Adrenal gland (tissue), 12 donors: Measurements from ENCODE around the gene MOK. TPM values are rescaled to one million over a fixed set of nuclear protein-coding genes. Genes with fewer than 3 reads are reported as not detected.

ENCODE experiments used
- DNase-seq, 7 donors: peaks; one replicate each; pipeline ENCODE4 v3.0.0-alpha.2; 2019 to 2020
- H3K27ac ChIP-seq, 5 donors: fragments of 200-600 bp; sonication (generic) in 4 of 5; 1 replicate in 3 of 5; 2 replicates in 2 of 5; pipeline versions ENCODE4 v1.5.1 to v1.8.0; 2016 to 2020; ENCODE audit warnings: mild to moderate bottlenecking in 1 of 5
- H3K27me3 ChIP-seq: fragments of 200-600 bp; 2 replicates; pipeline ENCODE4 v1.8.0; 2021
- H3K36me3 ChIP-seq, 2 donors: fragments of 200-600 bp; replicated peaks in 1 of 2; 1 replicate in 1 of 2; 2 replicates in 1 of 2; pipeline versions ENCODE4 v1.5.1 to v1.8.0; 2018 to 2022
- H3K4me1 ChIP-seq, 2 donors: fragments of 200-600 bp; replicated peaks in 1 of 2; 1 replicate in 1 of 2; 2 replicates in 1 of 2; pipeline versions ENCODE4 v1.5.1 to v1.8.0; 2018 to 2021
- H3K4me3 ChIP-seq, 4 donors: fragments of 200-600 bp; sonication (generic) in 3 of 4; one replicate each; pipeline ENCODE4 v1.5.1; 2016 to 2018
- H3K9me3 ChIP-seq, 3 donors: fragments of 200-600 bp; sonication (generic) in 1 of 3; replicated peaks in 1 of 3; 1 replicate in 2 of 3; 2 replicates in 1 of 3; pipeline versions ENCODE4 v1.5.1 to v1.8.0; 2016 to 2021
- POLR2A ChIP-seq, 2 donors: fragments of 450-650 bp; IDR thresholded peaks; one replicate each; pipeline ENCODE4 v1.6.1; 2017; ENCODE audit warnings: antibody characterized with exemption in 2 of 2, mild to moderate bottlenecking in 2 of 2, moderate library complexity in 1 of 2
- WGBS, 4 donors: extraction: QIAGEN DNeasy Blood & Tissue Kit in 2 of 4; methylation state at CpG; one replicate each; pipeline versions ENCODE4 v1.1.5 to v1.1.7; 2013 to 2017; 5-methylcytosine and 5-hydroxymethylcytosine counted together
- intact Hi-C, 2 donors: fragments of 100-400 bp; cut with DNase I; formaldehyde crosslinking; loops; one replicate each; pipeline versions ENCODE4 v1.14.1 to v1.15.0; 2022 to 2023
- polyA plus RNA-seq, 3 donors: library from polyadenylated mRNA; stranded (reverse); fragments of 200-250 nt in 2 of 3; fragments of 350-450 nt in 1 of 3; fragmentation: Illumina TruSeq in 1 of 3; extraction: RNeasy Lipid Tissue Mini Kit (QIAGEN cat#74804) in 1 of 3; gene quantifications; one replicate each; pipeline ENCODE4 v1.2.3, GENCODE V29; 2013 to 2014
- total RNA-seq, 9 donors: library from RNA; depleted of rRNA in 4 of 9; stranded (reverse); fragments of >200 nt in 4 of 9; fragments of 120-200 nt in 1 of 9; fragmentation: NEBNext Ultra II Directional in 1 of 9; extraction: Animal tissue kit (Norgen Biotek cat#: 25700) in 1 of 9; gene quantifications; one replicate each; pipeline versions ENCODE4 v1.1.0 to v1.2.4, GENCODE V29; 2013 to 2023
- TF ChIP-seq, protein P1 (sequence below), 6 experiments: fragments of 450-650 bp in 4 of 6; fragments of 200-600 bp in 2 of 6; sonication (generic) in 1 of 6; IDR thresholded peaks; 1 replicate in 5 of 6; 2 replicates in 1 of 6; pipeline versions ENCODE4 v1.5.1 to v1.8.0; 2016 to 2021; ENCODE audit warnings: antibody characterized with exemption in 6 of 6, mild to moderate bottlenecking in 2 of 6, moderate library complexity in 1 of 6
- donor health status: healthy with polysubstance abuse.
- donor health status: Bipolar disorder and iron deficiency.
- donor health status: DM: yes; HTN: yes; CAD: no.
- donor health status: DM: no; HTN: no; CAD: no.
- donor health status: DM: no; HTN: no; CAD: no.
- donor health status: DM: yes; HTN: yes; CAD: no.

Gene MOK
- total and polyA plus RNA-seq, 12 donors = 10.1 to 54.4 (median 16.4) TPM

DNA sequence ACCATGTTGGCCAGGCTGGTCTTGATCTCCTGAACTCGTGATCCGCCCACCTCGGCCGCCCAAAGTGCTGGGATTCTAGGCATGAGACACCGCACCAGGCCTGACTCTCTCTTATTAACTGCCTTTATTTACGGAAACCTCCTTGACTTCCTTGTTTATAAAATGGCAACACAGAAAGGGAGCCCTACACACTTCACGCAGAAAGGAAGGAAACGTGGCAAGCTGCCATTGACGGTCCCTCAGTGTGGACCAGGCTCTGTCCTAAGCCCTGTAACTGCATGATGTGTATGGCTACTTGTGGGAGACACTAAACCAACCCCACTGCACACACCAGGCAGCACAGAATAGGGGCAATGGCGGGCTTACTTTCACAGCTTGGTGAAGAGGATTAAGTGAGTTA is 46.1 kb upstream of the MOK start:
- no peaks in the 10 kb centered on the region for H3K4me1 ChIP-seq
- WGBS, 4 donors = 80 to 83% (median 82%) methylated on average over 8 to 10 of the region's 10 CpGs
- no peaks in the 10 kb centered on the region for H3K9me3 ChIP-seq
- intact Hi-C loops = no loop called here
- peaks cover 0 to 73% of the 10 kb centered on the region in 2 donors for H3K36me3 ChIP-seq
- no peaks in the 10 kb centered on the region for H3K27me3 ChIP-seq
- TF ChIP-seq POLR2A (IDR thresholded peaks at IDR 0.05) = no peak
- TF ChIP-seq, protein P1, sequence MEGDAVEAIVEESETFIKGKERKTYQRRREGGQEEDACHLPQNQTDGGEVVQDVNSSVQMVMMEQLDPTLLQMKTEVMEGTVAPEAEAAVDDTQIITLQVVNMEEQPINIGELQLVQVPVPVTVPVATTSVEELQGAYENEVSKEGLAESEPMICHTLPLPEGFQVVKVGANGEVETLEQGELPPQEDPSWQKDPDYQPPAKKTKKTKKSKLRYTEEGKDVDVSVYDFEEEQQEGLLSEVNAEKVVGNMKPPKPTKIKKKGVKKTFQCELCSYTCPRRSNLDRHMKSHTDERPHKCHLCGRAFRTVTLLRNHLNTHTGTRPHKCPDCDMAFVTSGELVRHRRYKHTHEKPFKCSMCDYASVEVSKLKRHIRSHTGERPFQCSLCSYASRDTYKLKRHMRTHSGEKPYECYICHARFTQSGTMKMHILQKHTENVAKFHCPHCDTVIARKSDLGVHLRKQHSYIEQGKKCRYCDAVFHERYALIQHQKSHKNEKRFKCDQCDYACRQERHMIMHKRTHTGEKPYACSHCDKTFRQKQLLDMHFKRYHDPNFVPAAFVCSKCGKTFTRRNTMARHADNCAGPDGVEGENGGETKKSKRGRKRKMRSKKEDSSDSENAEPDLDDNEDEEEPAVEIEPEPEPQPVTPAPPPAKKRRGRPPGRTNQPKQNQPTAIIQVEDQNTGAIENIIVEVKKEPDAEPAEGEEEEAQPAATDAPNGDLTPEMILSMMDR (IDR thresholded peaks at IDR 0.05) = no peak
- peak overlapping the region in 2 of 5 donors; percentile 41 to 68 for H3K27ac ChIP-seq
- no peak overlapping the region for H3K4me3 ChIP-seq
- DNase-seq = peak in 4 of 7 donors; percentile 23 to 60 (median 30)

DNA sequence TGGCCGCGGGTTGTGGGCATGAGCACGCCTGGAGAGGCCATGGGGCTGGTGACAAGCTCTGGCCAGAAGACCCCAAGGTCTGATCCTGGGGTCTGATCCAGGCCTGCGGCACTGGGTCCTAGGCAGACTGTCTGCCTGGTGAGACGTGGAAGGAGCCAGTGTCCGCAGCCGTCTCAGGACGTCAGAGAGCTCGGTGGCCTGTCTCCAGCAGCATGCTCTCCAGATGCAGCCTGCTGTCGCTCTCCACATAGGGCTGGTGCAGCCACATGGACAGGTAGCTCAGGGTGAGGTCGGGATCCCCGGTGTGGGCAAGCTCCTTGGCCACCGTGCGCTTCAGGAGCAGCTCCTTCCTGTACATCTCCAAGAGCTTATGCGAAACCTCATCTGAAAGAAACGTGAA is 43.4 kb upstream of the MOK start:
- Histone ChIP-seq H3K4me1 (no peaks in the 10 kb centered on the region), H3K36me3 (peaks cover 0 to 66% of the 10 kb centered on the region in 2 donors), H3K27ac (no peak overlapping the region), H3K27me3 (no peaks in the 10 kb centered on the region), H3K9me3 (no peaks in the 10 kb centered on the region), H3K4me3 (no peak overlapping the region)
- no peak for TF ChIP-seq POLR2A (IDR thresholded peaks at IDR 0.05)
- TF ChIP-seq, protein P1 (IDR thresholded peaks at IDR 0.05) = no peak
- intact Hi-C loops = no loop called here
- DNase-seq = no peak
- 89 to 93% (median 92%) methylated on average over 10 to 16 of the region's 16 CpGs for WGBS, 4 donors

DNA sequence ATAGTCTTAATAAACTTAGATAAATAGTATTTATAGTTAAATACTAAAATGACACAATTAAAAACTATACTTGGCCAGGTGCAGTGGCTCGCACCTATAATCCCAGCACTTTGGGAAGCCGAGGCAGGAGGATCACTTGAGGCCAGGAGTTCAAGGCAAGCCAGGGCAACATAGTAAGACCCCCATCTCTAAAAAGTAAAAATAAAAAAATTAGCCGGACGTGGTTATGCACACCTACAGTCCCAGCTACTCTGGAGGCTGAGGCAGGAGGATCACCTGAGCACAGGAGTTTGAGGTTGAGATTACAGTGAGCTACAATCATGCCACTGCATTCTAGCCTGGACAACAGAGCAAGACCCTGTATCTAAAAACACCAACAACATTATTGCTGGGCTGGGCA is 41.7 kb upstream of the MOK start:
- peaks cover 0 to 69% of the 10 kb centered on the region in 2 donors for H3K36me3 ChIP-seq

DNA sequence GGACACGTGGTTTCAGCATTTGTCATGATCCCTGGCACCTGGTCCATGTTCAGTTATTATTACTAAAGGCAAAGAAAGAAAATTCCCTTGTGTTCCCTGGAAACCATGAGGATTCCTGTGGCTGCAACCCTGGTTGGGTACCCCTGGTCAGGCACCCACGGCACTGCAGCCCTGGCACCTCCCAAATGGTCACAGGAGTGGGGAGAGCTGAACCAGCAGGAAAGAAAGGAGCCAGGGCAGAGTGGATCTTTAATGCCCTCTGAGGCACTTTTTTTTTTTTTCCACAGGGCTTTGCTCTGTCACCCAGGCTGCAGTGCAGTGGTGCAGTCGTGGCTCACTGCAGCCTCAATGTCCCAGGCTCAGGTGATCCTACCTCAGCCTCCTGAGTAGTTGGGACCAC is 40.3 kb upstream of the MOK start:
- intact Hi-C loops = no loop called here

More for the DNA sequence above, 41.7 kb upstream of the MOK start:
- no peak overlapping the region for H3K4me3 ChIP-seq
- no peak for DNase-seq
- TF ChIP-seq, protein P1 (IDR thresholded peaks at IDR 0.05) = no peak
- TF ChIP-seq POLR2A (IDR thresholded peaks at IDR 0.05) = no peak
- no peak overlapping the region for H3K27ac ChIP-seq
- H3K27me3 ChIP-seq = no peaks in the 10 kb centered on the region
- H3K4me1 ChIP-seq = no peaks in the 10 kb centered on the region
- intact Hi-C loops = no loop called here
- WGBS, 4 donors = 94 to 97% (median 95%) methylated on average over 4 of the region's 4 CpGs
- H3K9me3 ChIP-seq = no peaks in the 10 kb centered on the region

More for the DNA sequence above, 40.3 kb upstream of the MOK start:
- Histone ChIP-seq H3K9me3 (no peaks in the 10 kb centered on the region), H3K4me1 (no peaks in the 10 kb centered on the region), H3K27ac (no peak overlapping the region), H3K4me3 (no peak overlapping the region), H3K36me3 (peaks cover 0 to 76% of the 10 kb centered on the region in 2 donors), H3K27me3 (no peaks in the 10 kb centered on the region)
- 67 to 82% (median 79%) methylated on average over 3 of the region's 3 CpGs for WGBS, 4 donors
- TF ChIP-seq, protein P1 (IDR thresholded peaks at IDR 0.05) = no peak
- TF ChIP-seq POLR2A (IDR thresholded peaks at IDR 0.05) = no peak
- no peak for DNase-seq
